AG04450 (cell line): Measurements from ENCODE around the gene SCGB3A1. TPM values are rescaled to one million over a fixed set of nuclear protein-coding genes. Genes with fewer than 3 reads are reported as not detected.

Experiments
- CTCF ChIA-PET: fragments of 300-600, 350-600 bp; formaldehyde crosslinking; extraction: SDS; loops from one replicate; lab custom pipeline; 2022; ENCODE audit warnings: antibody characterized with exemption, inconsistent platforms; lab: Charles Lee
- POLR2A ChIA-PET: fragments of 350-600 bp; formaldehyde crosslinking; extraction: SDS; loops from one replicate; lab custom pipeline; 2021; ENCODE audit warnings: antibody characterized with exemption, inconsistent platforms; lab: Yijun Ruan, JAX
- DNase-seq: peaks from one replicate; pipeline ENCODE4 v3.0.0-alpha.2; 2011; ENCODE audit warnings: low read depth, low spot score
- H3K27ac ChIP-seq: one replicate; pipeline ENCODE4 v1.5.1; 2012; ENCODE audit warnings: low read depth, low read length, control low read depth
- H3K27me3 ChIP-seq: one replicate; pipeline ENCODE4 v1.6.0; 2012; ENCODE audit warnings: low read length; ENCODE audit not compliant: control insufficient read depth, insufficient read depth
- H3K4me3 ChIP-seq: 2 replicates; pipeline ENCODE4 v1.5.1; 2011; ENCODE audit warnings: mild to moderate bottlenecking, low read depth, low read length, control low read depth
- H3K9me3 ChIP-seq: 2 replicates; pipeline ENCODE4 v1.5.1; 2012; ENCODE audit warnings: low read length; ENCODE audit not compliant: control insufficient read depth, insufficient read depth
- polyA plus RNA-seq: library from polyadenylated mRNA; depleted of rRNA; stranded (reverse); fragments of >200 nt; gene quantifications from 2 replicates; pipeline ENCODE4 v1.2.3, GENCODE V29; 2011
- TF ChIP-seq, protein P1 (sequence below): IDR thresholded peaks from 2 replicates; pipeline ENCODE4 v1.5.1; 2011; ENCODE audit warnings: low read depth, low read length, control low read depth, inconsistent platforms

SCGB3A1 gene
- polyA plus RNA-seq, 1 experiment: not detected

DNA sequence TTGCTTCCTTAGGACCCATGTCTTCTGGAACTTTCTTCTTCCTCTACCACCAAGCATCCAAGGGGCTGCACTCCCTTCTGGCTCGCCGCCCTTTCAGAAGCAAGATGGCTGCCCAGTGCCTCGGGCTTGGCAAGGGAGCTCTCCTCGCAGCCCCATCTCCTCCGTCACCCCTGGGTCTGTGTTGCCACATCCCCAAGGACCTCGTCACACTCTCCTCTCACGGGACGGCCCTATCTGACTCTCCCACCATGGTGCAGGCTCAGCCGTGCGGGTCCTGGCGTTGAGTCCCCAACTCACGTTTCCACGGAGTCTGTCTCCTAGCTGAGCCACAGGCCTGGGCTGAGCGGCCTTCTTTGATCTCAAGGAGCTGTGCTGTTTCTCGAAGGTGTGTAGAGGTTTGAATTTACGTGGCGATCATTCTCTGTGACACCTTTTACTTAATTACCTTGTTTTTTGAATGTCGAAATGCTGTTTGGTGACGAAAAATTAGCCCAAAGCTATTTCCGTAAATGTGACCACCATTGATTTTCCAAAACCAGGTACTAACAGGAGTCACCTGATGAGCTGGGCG lies 15.0 kb upstream of the SCGB3A1 start:
- Histone ChIP-seq H3K9me3 (no peaks in the 10 kb centered on the region; the same call in 1 of the 2 replicates), H3K4me3 (no peak overlapping the region), H3K27ac (no peak overlapping the region), H3K27me3 (peaks cover 3% of the 10 kb centered on the region)
- ChIA-PET CTCF (interaction anchor here (0.6 to 2.4 kb wide), 14 partner anchors 9 to 291 kb away, joined by 3 to 13 read pairs (median 4); no protein-coding TSS in a partner anchor), POLR2A (no interaction called here)
- TF ChIP-seq, protein P1, sequence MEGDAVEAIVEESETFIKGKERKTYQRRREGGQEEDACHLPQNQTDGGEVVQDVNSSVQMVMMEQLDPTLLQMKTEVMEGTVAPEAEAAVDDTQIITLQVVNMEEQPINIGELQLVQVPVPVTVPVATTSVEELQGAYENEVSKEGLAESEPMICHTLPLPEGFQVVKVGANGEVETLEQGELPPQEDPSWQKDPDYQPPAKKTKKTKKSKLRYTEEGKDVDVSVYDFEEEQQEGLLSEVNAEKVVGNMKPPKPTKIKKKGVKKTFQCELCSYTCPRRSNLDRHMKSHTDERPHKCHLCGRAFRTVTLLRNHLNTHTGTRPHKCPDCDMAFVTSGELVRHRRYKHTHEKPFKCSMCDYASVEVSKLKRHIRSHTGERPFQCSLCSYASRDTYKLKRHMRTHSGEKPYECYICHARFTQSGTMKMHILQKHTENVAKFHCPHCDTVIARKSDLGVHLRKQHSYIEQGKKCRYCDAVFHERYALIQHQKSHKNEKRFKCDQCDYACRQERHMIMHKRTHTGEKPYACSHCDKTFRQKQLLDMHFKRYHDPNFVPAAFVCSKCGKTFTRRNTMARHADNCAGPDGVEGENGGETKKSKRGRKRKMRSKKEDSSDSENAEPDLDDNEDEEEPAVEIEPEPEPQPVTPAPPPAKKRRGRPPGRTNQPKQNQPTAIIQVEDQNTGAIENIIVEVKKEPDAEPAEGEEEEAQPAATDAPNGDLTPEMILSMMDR: no peak
- DNase-seq: no peak

DNA sequence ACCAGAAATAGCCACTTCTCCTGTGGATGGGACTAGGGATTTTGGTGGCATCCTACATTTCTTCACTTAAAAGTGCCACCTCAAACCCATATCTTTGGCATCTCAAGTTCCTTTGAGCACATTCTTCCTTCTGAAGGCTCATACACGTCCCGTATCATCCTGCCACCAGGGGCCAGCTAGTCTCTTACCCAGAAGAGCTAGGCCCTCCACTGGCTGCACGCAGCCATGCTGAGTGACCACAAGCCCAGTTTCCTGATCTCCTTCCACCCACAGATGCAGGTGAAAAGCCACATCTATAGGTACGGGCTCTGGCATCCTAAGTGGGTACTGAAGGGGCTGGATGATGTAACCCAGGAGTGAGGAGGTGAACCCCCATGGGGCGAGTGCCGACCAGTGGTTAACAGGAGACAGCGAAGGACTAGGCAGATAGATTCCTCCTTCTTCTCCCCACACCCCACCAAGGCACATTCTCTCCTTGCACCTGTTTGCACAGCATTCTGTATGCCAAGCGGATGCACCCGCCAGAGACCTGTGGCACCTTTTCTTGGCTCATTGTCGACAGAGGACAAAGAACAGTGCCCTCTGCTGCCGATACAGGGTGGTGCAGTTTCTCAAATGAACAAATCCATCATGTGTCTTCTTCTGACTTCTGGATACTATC lies 14.4 kb upstream of the SCGB3A1 start:
- TF ChIP-seq, protein P1: peak; percentile 78
- DNase-seq: peak; percentile 23
- H3K27me3 ChIP-seq: peaks cover 3% of the 10 kb centered on the region
- H3K4me3 ChIP-seq: no peak overlapping the region
- no peak overlapping the region for H3K27ac ChIP-seq
- ChIA-PET CTCF (interaction anchor here (0.6 to 2.4 kb wide), 10 partner anchors 13 to 312 kb away, joined by 3 to 13 read pairs (median 3); no protein-coding TSS in a partner anchor), POLR2A (no interaction called here)
- no peaks in the 10 kb centered on the region; the same call in 1 of the 2 replicates for H3K9me3 ChIP-seq

DNA sequence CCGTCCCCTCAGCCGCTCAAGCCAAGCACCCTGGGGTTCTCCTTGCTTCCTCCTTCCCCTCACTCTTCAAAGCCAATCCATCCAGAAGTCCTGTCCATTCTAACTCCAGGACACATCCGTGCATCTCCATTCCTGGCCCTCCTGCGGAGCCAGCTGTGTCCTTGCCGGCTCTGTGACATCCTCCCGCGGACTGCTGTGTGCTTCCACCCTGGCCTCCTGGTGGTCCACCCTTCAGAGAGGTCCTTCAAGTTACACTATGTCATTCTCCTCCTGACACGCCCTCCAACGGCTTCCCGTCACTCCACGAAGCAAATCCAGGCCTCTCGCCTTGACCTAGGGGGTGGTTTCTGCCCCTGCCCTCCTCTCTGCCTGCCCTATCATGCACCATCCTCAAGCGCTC lies 13.0 kb upstream of the SCGB3A1 start:
- Histone ChIP-seq H3K9me3 (no peaks in the 10 kb centered on the region), H3K27me3 (peaks cover 3% of the 10 kb centered on the region), H3K27ac (no peak overlapping the region), H3K4me3 (no peak overlapping the region)
- ChIA-PET POLR2A (no interaction called here), CTCF (interaction anchor here (1.8 kb wide), 1 partner anchor 310 kb away, joined by 5 read pairs; no protein-coding TSS in a partner anchor)
- TF ChIP-seq, protein P1: no peak
- no peak for DNase-seq

DNA sequence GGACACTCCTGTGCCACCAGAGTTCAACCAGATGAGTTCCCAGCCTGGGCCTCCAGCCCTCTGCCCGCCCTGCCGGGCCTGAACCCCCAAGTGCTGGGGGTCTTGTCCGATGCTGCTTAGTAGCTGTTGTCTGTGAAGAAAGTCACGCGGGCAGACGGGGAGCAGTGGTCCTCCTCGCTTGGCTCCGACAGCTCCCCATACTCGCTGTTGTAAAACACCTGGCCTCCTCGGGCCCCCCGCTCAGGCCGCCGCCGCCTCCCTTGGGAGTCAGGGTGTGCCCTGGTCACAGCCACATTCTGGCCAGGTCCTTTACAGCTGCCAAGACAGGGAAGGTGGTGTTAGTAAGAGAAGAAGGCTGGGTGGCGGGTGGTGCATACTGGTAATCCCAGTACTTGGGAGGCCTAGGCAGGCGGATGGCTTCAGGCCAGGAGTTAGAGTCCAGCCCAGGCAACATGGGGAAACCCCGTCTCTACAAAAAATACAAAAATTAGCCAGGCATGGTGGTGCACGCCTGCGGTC lies 11.8 kb upstream of the SCGB3A1 start:
- Histone ChIP-seq H3K4me3 (no peak overlapping the region), H3K27me3 (peaks cover 3% of the 10 kb centered on the region), H3K27ac (no peak overlapping the region), H3K9me3 (no peaks in the 10 kb centered on the region)
- no peak for DNase-seq
- ChIA-PET CTCF (no interaction called here), POLR2A (no interaction called here)
- TF ChIP-seq, protein P1: no peak
